Measurements from ENCODE around the gene TUFT1. TPM values are rescaled to one million over a fixed set of nuclear protein-coding genes. Genes with fewer than 3 reads are reported as not detected.
A peak's percentile ranks its signal among the peaks of the same experiment; 100 is the strongest.

Gene TUFT1
- total RNA-seq, 1 experiment from 2014 or later, result 7.9 TPM

- TF ChIP-seq, protein P1, sequence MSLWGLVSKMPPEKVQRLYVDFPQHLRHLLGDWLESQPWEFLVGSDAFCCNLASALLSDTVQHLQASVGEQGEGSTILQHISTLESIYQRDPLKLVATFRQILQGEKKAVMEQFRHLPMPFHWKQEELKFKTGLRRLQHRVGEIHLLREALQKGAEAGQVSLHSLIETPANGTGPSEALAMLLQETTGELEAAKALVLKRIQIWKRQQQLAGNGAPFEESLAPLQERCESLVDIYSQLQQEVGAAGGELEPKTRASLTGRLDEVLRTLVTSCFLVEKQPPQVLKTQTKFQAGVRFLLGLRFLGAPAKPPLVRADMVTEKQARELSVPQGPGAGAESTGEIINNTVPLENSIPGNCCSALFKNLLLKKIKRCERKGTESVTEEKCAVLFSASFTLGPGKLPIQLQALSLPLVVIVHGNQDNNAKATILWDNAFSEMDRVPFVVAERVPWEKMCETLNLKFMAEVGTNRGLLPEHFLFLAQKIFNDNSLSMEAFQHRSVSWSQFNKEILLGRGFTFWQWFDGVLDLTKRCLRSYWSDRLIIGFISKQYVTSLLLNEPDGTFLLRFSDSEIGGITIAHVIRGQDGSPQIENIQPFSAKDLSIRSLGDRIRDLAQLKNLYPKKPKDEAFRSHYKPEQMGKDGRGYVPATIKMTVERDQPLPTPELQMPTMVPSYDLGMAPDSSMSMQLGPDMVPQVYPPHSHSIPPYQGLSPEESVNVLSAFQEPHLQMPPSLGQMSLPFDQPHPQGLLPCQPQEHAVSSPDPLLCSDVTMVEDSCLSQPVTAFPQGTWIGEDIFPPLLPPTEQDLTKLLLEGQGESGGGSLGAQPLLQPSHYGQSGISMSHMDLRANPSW (CRISPR knock-in tag; conservative IDR thresholded peaks at IDR 0.05; ENCODE audit: low read depth), result no peak
- TF ChIP-seq RELA (CRISPR knock-in tag; IDR thresholded peaks at IDR 0.05; ENCODE audit: borderline replicate concordance) (peak; percentile 39; the same call in 1 of the 2 replicates), ZNF317 (CRISPR knock-in tag; IDR thresholded peaks at IDR 0.05; ENCODE audit: borderline replicate concordance, low read depth) (no peak), ATF6 (CRISPR knock-in tag; IDR thresholded peaks at IDR 0.05) (no peak), NR3C1 (CRISPR knock-in tag; conservative IDR thresholded peaks at IDR 0.05; ENCODE audit: low read depth) (no peak), PRRX2 (CRISPR knock-in tag; IDR thresholded peaks at IDR 0.05) (no peak), ZBTB21 (CRISPR knock-in tag; IDR thresholded peaks at IDR 0.05; ENCODE audit: borderline replicate concordance) (no peak), HMGXB4 (CRISPR knock-in tag; IDR thresholded peaks at IDR 0.05) (peak; percentile 84), ZSCAN18 (CRISPR knock-in tag; IDR thresholded peaks at IDR 0.05) (no peak), ZNF219 (CRISPR knock-in tag; IDR thresholded peaks at IDR 0.05; ENCODE audit: borderline replicate concordance) (0 out of 2 replicates have a peak, but pooled peaks have one; percentile 22), MYBL2 (CRISPR knock-in tag; IDR thresholded peaks at IDR 0.05) (no peak), ZNF138 (CRISPR knock-in tag; conservative IDR thresholded peaks at IDR 0.05) (no peak), ERG (CRISPR knock-in tag; IDR thresholded peaks at IDR 0.05) (no peak), ETV6 (CRISPR knock-in tag; IDR thresholded peaks at IDR 0.05) (peak; percentile 67; the same call in 1 of the 2 replicates), ZNF416 (CRISPR knock-in tag; IDR thresholded peaks at IDR 0.05) (no peak), SMAD3 (CRISPR knock-in tag; IDR thresholded peaks at IDR 0.05; ENCODE audit: borderline replicate concordance) (no peak), NFE2L1 (CRISPR knock-in tag; IDR thresholded peaks at IDR 0.05) (no peak), FOXP4 (CRISPR knock-in tag; IDR thresholded peaks at IDR 0.05) (0 out of 2 replicates have a peak, but pooled peaks have one; percentile 23)
- TF ChIP-seq, protein P2, sequence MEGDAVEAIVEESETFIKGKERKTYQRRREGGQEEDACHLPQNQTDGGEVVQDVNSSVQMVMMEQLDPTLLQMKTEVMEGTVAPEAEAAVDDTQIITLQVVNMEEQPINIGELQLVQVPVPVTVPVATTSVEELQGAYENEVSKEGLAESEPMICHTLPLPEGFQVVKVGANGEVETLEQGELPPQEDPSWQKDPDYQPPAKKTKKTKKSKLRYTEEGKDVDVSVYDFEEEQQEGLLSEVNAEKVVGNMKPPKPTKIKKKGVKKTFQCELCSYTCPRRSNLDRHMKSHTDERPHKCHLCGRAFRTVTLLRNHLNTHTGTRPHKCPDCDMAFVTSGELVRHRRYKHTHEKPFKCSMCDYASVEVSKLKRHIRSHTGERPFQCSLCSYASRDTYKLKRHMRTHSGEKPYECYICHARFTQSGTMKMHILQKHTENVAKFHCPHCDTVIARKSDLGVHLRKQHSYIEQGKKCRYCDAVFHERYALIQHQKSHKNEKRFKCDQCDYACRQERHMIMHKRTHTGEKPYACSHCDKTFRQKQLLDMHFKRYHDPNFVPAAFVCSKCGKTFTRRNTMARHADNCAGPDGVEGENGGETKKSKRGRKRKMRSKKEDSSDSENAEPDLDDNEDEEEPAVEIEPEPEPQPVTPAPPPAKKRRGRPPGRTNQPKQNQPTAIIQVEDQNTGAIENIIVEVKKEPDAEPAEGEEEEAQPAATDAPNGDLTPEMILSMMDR (IDR thresholded peaks at IDR 0.05), result no peak
- TF ChIP-seq, protein P3, sequence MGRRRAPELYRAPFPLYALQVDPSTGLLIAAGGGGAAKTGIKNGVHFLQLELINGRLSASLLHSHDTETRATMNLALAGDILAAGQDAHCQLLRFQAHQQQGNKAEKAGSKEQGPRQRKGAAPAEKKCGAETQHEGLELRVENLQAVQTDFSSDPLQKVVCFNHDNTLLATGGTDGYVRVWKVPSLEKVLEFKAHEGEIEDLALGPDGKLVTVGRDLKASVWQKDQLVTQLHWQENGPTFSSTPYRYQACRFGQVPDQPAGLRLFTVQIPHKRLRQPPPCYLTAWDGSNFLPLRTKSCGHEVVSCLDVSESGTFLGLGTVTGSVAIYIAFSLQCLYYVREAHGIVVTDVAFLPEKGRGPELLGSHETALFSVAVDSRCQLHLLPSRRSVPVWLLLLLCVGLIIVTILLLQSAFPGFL (CRISPR knock-in tag; IDR thresholded peaks at IDR 0.05; ENCODE audit: borderline replicate concordance), result no peak
These were observed 71.9 kb downstream of the TUFT1 start, which contains the start of gene SNX27 (continued) for GRCh38 chr1:151611832-151612500.

Measured in WTC11 (cell line).